SK-N-SH (cell line): ENCODE data around the gene TIMM8B. TPM values are rescaled to one million over a fixed set of nuclear protein-coding genes. Genes with fewer than 3 reads are reported as not detected.

Experiments
- CTCF ChIA-PET: fragments of 300-600, 350-600 bp; formaldehyde crosslinking; extraction: SDS; loops from one replicate; lab custom pipeline; 2021; lab: Yijun Ruan, JAX
- POLR2A ChIA-PET: fragments of 350-600 bp; sonication (Branson Sonifier 250); formaldehyde crosslinking; extraction: SDS; loops from one replicate; lab custom pipeline; 2020; ENCODE audit warnings: antibody characterized with exemption, inconsistent platforms; lab: Yijun Ruan, JAX
- DNase-seq: peaks from one replicate; pipeline ENCODE4 v3.0.0; 2012
- H2AFZ ChIP-seq: fragments of 200-600 bp; sonication (generic); 2 replicates; pipeline ENCODE4 v1.8.1; 2016; ENCODE audit warnings: antibody characterized with exemption, mild to moderate bottlenecking, low read depth
- H3F3A ChIP-seq: fragments of 200-600 bp; sonication (generic); replicated peaks from 2 replicates; pipeline ENCODE3; 2016; ENCODE audit warnings: antibody characterized with exemption, mild to moderate bottlenecking; ENCODE audit not compliant: insufficient read depth
- H3K27ac ChIP-seq, 2 experiments: fragments of 200-500 bp in 1 of 2; fragments of 200-600 bp in 1 of 2; sonication (Bioruptor generic) in 1 of 2; sonication (generic), shearing (Covaris generic) in 1 of 2; 2 replicates each; pipeline versions ENCODE4 v1.5.1 to v1.6.1; 2014 to 2016; ENCODE audit warnings: low read depth in 2 of 2, inconsistent platforms in 1 of 2, low read length in 1 of 2, mild to moderate bottlenecking in 1 of 2, mixed read lengths in 1 of 2
- H3K27me3 ChIP-seq: fragments of 200-600 bp; sonication (generic), shearing (Covaris generic); 2 replicates; pipeline ENCODE4 v1.6.1; 2016; ENCODE audit warnings: mixed run types; ENCODE audit not compliant: insufficient read depth
- H3K36me3 ChIP-seq, 2 experiments: fragments of 200-500 bp in 1 of 2; fragments of 200-600 bp in 1 of 2; sonication (Bioruptor generic) in 1 of 2; sonication (generic) in 1 of 2; replicated peaks in 1 of 2; 2 replicates each; pipeline versions ENCODE3 to v1.5.1; 2014 to 2016; ENCODE audit warnings: low read length in 1 of 2, mild to moderate bottlenecking in 1 of 2; ENCODE audit not compliant: insufficient read depth in 2 of 2, control insufficient read depth in 1 of 2
- H3K4me1 ChIP-seq, 2 experiments: fragments of 200-500 bp in 1 of 2; fragments of 200-600 bp in 1 of 2; sonication (Bioruptor generic) in 1 of 2; sonication (generic), shearing (Covaris generic) in 1 of 2; 2 replicates each; pipeline versions ENCODE4 v1.5.1 to v1.6.1; 2014 to 2016; ENCODE audit warnings: low read depth in 1 of 2, low read length in 1 of 2, mixed run types in 1 of 2; ENCODE audit not compliant: insufficient read depth in 2 of 2, control insufficient read depth in 1 of 2
- H3K4me2 ChIP-seq: fragments of 200-600 bp; sonication (generic), shearing (Covaris generic); 2 replicates; pipeline ENCODE4 v1.6.1; 2017; ENCODE audit warnings: mixed run types
- H3K4me3 ChIP-seq, 2 experiments: fragments of 200-500 bp in 1 of 2; fragments of 200-600 bp in 1 of 2; sonication (Bioruptor generic) in 1 of 2; sonication (generic), shearing (Covaris generic) in 1 of 2; 2 replicates each; pipeline versions ENCODE4 v1.5.1 to v1.8.1; 2014 to 2016; ENCODE audit warnings: low read depth in 2 of 2, inconsistent platforms in 1 of 2, low read length in 1 of 2, mild to moderate bottlenecking in 1 of 2, mixed read lengths in 1 of 2, moderate library complexity in 1 of 2
- H3K79me2 ChIP-seq: fragments of 200-600 bp; sonication (generic); 2 replicates; pipeline ENCODE4 v1.8.1; 2017; ENCODE audit warnings: mild to moderate bottlenecking; ENCODE audit not compliant: insufficient read depth
- H3K9ac ChIP-seq: fragments of 200-600 bp; sonication (generic); 2 replicates; pipeline ENCODE4 v1.6.1; 2017; ENCODE audit warnings: mixed run types
- H3K9me2 ChIP-seq: fragments of 200-600 bp; sonication (generic); 2 replicates; pipeline ENCODE4 v1.6.1; 2017; ENCODE audit warnings: mixed run types
- H3K9me3 ChIP-seq: fragments of 200-600 bp; sonication (generic); 2 replicates; pipeline ENCODE4 v1.6.1; 2017; ENCODE audit warnings: mixed run types, mild to moderate bottlenecking, moderate library complexity
- H4K20me1 ChIP-seq: fragments of 200-600 bp; sonication (generic); 2 replicates; pipeline ENCODE4 v1.6.1; 2017; ENCODE audit warnings: mild to moderate bottlenecking, mixed run types; ENCODE audit not compliant: insufficient read depth
- ELF1 ChIP-seq: IDR thresholded peaks from 2 replicates; pipeline ENCODE4 v1.4.0; 2012
- FOSL2 ChIP-seq: IDR thresholded peaks from 2 replicates; pipeline ENCODE4 v1.4.0; 2012; ENCODE audit warnings: low read depth, mild to moderate bottlenecking, moderate library complexity, borderline replicate concordance
- FOXJ3 ChIP-seq: sonication (generic); formaldehyde crosslinking; IDR thresholded peaks from 2 replicates; pipeline ENCODE4 v1.5.1; 2020; ENCODE audit warnings: mild to moderate bottlenecking, missing genetic modification reagents
- FOXM1 ChIP-seq: IDR thresholded peaks from 2 replicates; pipeline ENCODE4 v1.4.0; 2012; ENCODE audit warnings: low read depth, mild to moderate bottlenecking
- GABPA ChIP-seq: IDR thresholded peaks from 2 replicates; pipeline ENCODE4 v1.4.0; 2012; ENCODE audit warnings: low read depth, mild to moderate bottlenecking
- GATA2 ChIP-seq: sonication (generic); formaldehyde crosslinking; IDR thresholded peaks from 2 replicates; pipeline ENCODE4 v1.5.0; 2020; ENCODE audit warnings: mild to moderate bottlenecking, missing genetic modification reagents
- MAX ChIP-seq: IDR thresholded peaks from 2 replicates; pipeline ENCODE4 v1.4.0; 2012; ENCODE audit warnings: low read depth
- NRF1 ChIP-seq: IDR thresholded peaks from 2 replicates; pipeline ENCODE4 v1.6.1; 2012; ENCODE audit warnings: low read depth, mild to moderate bottlenecking, low read length
- POLR2AphosphoS5 ChIP-seq: IDR thresholded peaks from 2 replicates; pipeline ENCODE4 v1.6.1; 2012; ENCODE audit warnings: low read depth, low read length
- RAD21 ChIP-seq: IDR thresholded peaks from 2 replicates; pipeline ENCODE4 v1.6.1; 2012; ENCODE audit warnings: mild to moderate bottlenecking, low read length
- RCOR1 ChIP-seq: fragments of 150-350 bp; IDR thresholded peaks from 2 replicates; pipeline ENCODE4 v1.6.1; 2017; ENCODE audit warnings: antibody characterized with exemption, low read length
- RXRA ChIP-seq: IDR thresholded peaks from 2 replicates; pipeline ENCODE4 v1.4.0; 2012; ENCODE audit warnings: low read depth, mild to moderate bottlenecking, borderline replicate concordance
- SIN3A ChIP-seq: IDR thresholded peaks from 2 replicates; pipeline ENCODE4 v1.6.1; 2012; ENCODE audit warnings: low read depth, mild to moderate bottlenecking, low read length, moderate library complexity, borderline replicate concordance
- TAF1 ChIP-seq: IDR thresholded peaks from 2 replicates; pipeline ENCODE4 v1.6.1; 2012; ENCODE audit warnings: low read depth, mild to moderate bottlenecking, low read length, moderate library complexity, borderline replicate concordance
- TCF12 ChIP-seq: IDR thresholded peaks from 2 replicates; pipeline ENCODE4 v1.4.0; 2012
- TEAD4 ChIP-seq: IDR thresholded peaks from 2 replicates; pipeline ENCODE4 v1.4.0; 2012; ENCODE audit warnings: mild to moderate bottlenecking, borderline replicate concordance; ENCODE audit not compliant: insufficient read depth
- YY1 ChIP-seq: IDR thresholded peaks from 2 replicates; pipeline ENCODE4 v1.4.0; 2012; ENCODE audit warnings: low read depth, mild to moderate bottlenecking
- ZBTB33 ChIP-seq: IDR thresholded peaks from 2 replicates; pipeline ENCODE4 v1.4.0; 2012; ENCODE audit warnings: low read depth, borderline replicate concordance
- WGBS: methylation state at CpG from one replicate; pipeline ENCODE4 v1.1.6; 2017; ENCODE audit warnings: low lambda C conversion rate; 5-methylcytosine and 5-hydroxymethylcytosine counted together
- polyA plus RNA-seq, 3 experiments: library from polyadenylated mRNA; depleted of rRNA; stranded (reverse); fragments of >200 nt; gene quantifications; 2 replicates each; pipeline ENCODE4 v1.2.3, GENCODE V29; 2012
- TF ChIP-seq, protein P1 (sequence below): fragments of 150-350 bp; IDR thresholded peaks from 2 replicates; pipeline ENCODE4 v1.6.1; 2016; ENCODE audit warnings: mild to moderate bottlenecking, low read depth, low read length
- TF ChIP-seq, protein P2 (sequence below): IDR thresholded peaks from 2 replicates; pipeline ENCODE4; 2012
- TF ChIP-seq, protein P3 (sequence below): fragments of 200-600 bp; sonication (generic); IDR thresholded peaks from 2 replicates; pipeline ENCODE4 v1.6.1; 2017; ENCODE audit warnings: antibody characterized with exemption, mild to moderate bottlenecking, moderate library complexity
- TF ChIP-seq, protein P4 (sequence below): fragments of 150-350 bp; IDR thresholded peaks from 2 replicates; pipeline ENCODE4 v1.6.1; 2017; ENCODE audit warnings: antibody characterized with exemption, low read length, low read depth, borderline replicate concordance

The TIMM8B gene, protein sequence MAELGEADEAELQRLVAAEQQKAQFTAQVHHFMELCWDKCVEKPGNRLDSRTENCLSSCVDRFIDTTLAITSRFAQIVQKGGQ
- polyA plus RNA-seq (2012; rRNA removed): 156 and 188 TPM in 2 replicates
- polyA plus RNA-seq (2012; cell fraction: cytosol; rRNA removed): 178 and 185 TPM in 2 replicates
- polyA plus RNA-seq (2012; cell fraction: nucleus; rRNA removed): 47.3 and 72.5 TPM in 2 replicates

DNA sequence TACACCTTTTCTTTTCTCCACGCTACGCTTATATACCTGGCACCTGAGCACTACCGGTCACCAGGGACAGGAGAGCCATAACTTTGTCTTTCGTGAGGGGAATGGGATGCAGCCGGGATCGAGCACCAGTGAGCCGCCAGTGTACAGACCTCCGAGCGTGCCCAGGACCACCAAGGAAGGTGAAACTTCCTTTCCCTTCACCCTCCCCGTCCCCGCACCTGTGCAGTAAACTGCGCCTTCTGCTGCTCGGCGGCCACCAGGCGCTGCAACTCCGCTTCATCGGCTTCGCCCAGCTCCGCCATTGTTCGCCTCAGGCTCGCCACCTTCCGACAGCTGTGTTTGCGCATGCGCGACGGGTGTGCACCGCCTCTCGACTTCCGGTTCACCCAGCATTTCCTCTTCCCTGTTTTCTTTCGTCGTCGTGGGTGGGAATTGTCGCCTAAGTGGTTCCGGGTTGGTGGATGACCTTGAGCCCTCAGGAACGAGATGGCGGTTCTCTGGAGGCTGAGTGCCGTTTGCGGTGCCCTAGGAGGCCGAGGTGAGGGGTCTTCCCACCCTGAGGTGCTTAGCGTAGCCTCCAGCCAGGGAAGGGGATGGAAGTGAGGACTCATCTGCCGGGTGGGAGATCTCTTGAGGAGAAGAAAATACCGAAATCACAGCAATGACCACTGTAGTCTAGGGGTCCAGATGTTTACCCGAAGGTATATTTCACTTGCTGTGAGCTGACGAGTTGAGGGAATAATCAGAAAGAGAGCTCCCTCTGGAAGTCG is at the start of gene TIMM8B, which contains the start of gene SDHD:
Gene TIMM8B (minus strand): TSS at position 335 of the 770 bp plus-strand sequence. CDS start 33 bp downstream, at position 302.
Gene SDHD (plus strand): TSS at position 452 of the 770 bp plus-strand sequence. CDS start 35 bp downstream, at position 487.
- Histone ChIP-seq H3K4me2 (peak within 1 kb of the TSS; percentile 86), H3K9me3 (no peaks in the 10 kb centered on the region), H3K4me1 (peaks cover 0 to 19% of the 10 kb centered on the region in 2 experiments; a peak in 3 of 4 replicates), H3K36me3 (peaks cover 64% of the 10 kb centered on the region in 2 experiments), H3K27ac (peak within 1 kb of the TSS; percentile 48 to 86), H2AFZ (peak within 1 kb of the TSS; percentile 27; the same call in 1 of the 2 replicates), H3K79me2 (peaks cover 64% of the 10 kb centered on the region), H3F3A (peaks cover 38% of the 10 kb centered on the region), H3K4me3 (peak within 1 kb of the TSS; percentile 72 to 85), H3K9ac (peak within 1 kb of the TSS; percentile 81), H3K9me2 (no peaks in the 10 kb centered on the region), H4K20me1 (no peaks in the 10 kb centered on the region), H3K27me3 (no peaks in the 10 kb centered on the region)
- ChIA-PET POLR2A (interaction anchor here (0.7 to 1.5 kb wide), 2 partner anchors 21 to 215 kb away, joined by 3 read pairs; partner anchors contain the start of gene ALG9), CTCF (interaction anchor here (0.8 to 4.2 kb wide), 5 partner anchors 11 to 193 kb away, joined by 3 to 16 read pairs (median 4); no protein-coding TSS in a partner anchor)
- under 1% methylated on average over 43 of the region's 45 CpGs for WGBS
- DNase-seq: peak; percentile 91
- no peak for TF ChIP-seq FOXJ3 (CRISPR knock-in tag)
- TF ChIP-seq TAF1: peak; percentile 92
- no peak for TF ChIP-seq GATA2 (CRISPR knock-in tag)
- TF ChIP-seq POLR2AphosphoS5: no peak; the same call in none of the 2 replicates
- TF ChIP-seq ZBTB33: no peak
- TF ChIP-seq, protein P1, sequence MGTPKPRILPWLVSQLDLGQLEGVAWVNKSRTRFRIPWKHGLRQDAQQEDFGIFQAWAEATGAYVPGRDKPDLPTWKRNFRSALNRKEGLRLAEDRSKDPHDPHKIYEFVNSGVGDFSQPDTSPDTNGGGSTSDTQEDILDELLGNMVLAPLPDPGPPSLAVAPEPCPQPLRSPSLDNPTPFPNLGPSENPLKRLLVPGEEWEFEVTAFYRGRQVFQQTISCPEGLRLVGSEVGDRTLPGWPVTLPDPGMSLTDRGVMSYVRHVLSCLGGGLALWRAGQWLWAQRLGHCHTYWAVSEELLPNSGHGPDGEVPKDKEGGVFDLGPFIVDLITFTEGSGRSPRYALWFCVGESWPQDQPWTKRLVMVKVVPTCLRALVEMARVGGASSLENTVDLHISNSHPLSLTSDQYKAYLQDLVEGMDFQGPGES: no peak
- TF ChIP-seq RXRA: no peak
- peak; percentile 92 for TF ChIP-seq YY1
- no peak for TF ChIP-seq RAD21
- TF ChIP-seq, protein P2, sequence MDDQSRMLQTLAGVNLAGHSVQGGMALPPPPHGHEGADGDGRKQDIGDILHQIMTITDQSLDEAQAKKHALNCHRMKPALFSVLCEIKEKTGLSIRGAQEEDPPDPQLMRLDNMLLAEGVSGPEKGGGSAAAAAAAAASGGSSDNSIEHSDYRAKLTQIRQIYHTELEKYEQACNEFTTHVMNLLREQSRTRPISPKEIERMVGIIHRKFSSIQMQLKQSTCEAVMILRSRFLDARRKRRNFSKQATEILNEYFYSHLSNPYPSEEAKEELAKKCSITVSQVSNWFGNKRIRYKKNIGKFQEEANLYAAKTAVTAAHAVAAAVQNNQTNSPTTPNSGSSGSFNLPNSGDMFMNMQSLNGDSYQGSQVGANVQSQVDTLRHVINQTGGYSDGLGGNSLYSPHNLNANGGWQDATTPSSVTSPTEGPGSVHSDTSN: no peak
- 0 out of 2 replicates have a peak, but pooled peaks have one; percentile 78 for TF ChIP-seq SIN3A
- TF ChIP-seq TCF12: no peak
- TF ChIP-seq TEAD4: no peak
- TF ChIP-seq NRF1: peak; percentile 79
- TF ChIP-seq, protein P3, sequence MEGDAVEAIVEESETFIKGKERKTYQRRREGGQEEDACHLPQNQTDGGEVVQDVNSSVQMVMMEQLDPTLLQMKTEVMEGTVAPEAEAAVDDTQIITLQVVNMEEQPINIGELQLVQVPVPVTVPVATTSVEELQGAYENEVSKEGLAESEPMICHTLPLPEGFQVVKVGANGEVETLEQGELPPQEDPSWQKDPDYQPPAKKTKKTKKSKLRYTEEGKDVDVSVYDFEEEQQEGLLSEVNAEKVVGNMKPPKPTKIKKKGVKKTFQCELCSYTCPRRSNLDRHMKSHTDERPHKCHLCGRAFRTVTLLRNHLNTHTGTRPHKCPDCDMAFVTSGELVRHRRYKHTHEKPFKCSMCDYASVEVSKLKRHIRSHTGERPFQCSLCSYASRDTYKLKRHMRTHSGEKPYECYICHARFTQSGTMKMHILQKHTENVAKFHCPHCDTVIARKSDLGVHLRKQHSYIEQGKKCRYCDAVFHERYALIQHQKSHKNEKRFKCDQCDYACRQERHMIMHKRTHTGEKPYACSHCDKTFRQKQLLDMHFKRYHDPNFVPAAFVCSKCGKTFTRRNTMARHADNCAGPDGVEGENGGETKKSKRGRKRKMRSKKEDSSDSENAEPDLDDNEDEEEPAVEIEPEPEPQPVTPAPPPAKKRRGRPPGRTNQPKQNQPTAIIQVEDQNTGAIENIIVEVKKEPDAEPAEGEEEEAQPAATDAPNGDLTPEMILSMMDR: peak; percentile 40
- no peak for TF ChIP-seq FOSL2
- TF ChIP-seq RCOR1: no peak
- TF ChIP-seq ELF1: peak; percentile 94
- TF ChIP-seq, protein P4, sequence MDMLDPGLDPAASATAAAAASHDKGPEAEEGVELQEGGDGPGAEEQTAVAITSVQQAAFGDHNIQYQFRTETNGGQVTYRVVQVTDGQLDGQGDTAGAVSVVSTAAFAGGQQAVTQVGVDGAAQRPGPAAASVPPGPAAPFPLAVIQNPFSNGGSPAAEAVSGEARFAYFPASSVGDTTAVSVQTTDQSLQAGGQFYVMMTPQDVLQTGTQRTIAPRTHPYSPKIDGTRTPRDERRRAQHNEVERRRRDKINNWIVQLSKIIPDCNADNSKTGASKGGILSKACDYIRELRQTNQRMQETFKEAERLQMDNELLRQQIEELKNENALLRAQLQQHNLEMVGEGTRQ: no peak
- peak; percentile 74 for TF ChIP-seq MAX
- TF ChIP-seq GABPA: peak; percentile 99
- no peak for TF ChIP-seq FOXM1
